Activated gamma-delta T cell (primary cell): ENCODE data around the gene EXOC4.
"Not testable (repeated sequence)": the region's sequence is repeated elsewhere in the genome, so short reads cannot be mapped to it uniquely, and the experiment has no call there.

Source experiments
- DNase-seq: peaks from one replicate; lab custom pipeline; 2025; lab: John Stamatoyannopoulos, UW

The EXOC4 gene

DNA sequence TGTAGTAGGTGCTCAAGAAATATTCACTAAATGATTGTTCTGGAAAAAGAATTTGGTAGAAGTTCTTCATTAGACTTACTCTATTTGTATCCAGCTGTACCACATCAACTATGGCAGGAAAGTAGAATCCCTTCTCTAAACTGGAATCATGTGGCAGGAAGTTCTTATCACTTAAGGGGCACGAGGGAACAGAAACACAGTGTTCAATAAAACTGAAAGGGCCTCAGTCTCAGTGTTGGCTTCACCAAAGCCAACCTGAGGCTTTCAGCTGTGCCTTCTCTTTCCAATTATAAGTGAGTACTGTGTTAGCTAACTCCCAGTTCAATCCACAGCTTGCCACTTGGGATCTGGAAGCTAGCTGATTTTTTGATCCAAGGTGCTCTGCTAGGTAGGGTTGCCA, 616.7 kb downstream of the EXOC4 start:
- no peak for DNase-seq

GRCh38 chr7:133871757-133872156, 618.9 kb downstream of the EXOC4 start:
- no peak for DNase-seq

- no peak for DNase-seq
These were observed 620.3 kb downstream of the EXOC4 start for GRCh38 chr7:133873187-133873586.

GRCh38 chr7:133873631-133874030, 620.8 kb downstream of the EXOC4 start:
- DNase-seq = no peak

DNA sequence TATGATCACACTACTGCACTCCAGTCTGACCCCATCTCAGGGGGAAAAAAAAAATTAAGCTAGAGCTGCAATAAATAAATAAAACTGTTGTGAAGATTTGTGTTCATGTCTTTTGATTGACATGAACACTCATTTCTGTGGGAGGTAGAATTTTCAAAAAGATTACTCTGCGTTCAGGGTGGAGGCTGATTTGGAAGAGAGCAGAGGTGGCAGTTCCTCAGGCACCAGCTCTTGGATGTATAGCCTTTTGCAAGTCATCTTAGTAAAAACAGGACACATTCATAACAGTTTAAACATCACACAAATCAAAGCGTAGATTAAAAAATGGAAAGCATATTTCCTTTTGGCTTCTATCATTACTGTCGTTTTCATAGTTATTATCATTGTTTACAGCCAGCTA, 630.7 kb downstream of the EXOC4 start:
- DNase-seq = no peak

- DNase-seq = no peak
These were observed 632.3 kb downstream of the EXOC4 start for GRCh38 chr7:133885213-133885612.

DNA sequence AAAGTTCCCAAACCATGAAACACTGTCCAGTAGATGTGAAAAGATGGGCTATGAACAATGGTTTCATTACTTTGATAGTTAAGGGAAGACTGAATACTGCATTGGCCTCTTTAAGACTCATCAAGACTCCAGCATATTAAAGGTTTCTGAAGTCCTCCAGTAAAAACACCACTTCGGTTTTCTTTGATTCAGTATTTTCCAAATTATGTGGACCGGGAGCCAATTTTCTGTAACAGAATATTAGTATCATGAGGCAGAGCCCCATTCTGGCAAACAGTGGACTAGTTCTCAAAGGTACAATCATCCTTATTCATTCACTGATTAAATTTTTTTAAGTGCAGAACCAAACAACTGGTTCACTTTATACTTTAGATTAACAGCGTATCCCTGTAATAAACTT, 633.2 kb downstream of the EXOC4 start:
- DNase-seq = no peak

- no peak for DNase-seq
These were observed 633.9 kb downstream of the EXOC4 start for GRCh38 chr7:133886797-133887196.

DNA sequence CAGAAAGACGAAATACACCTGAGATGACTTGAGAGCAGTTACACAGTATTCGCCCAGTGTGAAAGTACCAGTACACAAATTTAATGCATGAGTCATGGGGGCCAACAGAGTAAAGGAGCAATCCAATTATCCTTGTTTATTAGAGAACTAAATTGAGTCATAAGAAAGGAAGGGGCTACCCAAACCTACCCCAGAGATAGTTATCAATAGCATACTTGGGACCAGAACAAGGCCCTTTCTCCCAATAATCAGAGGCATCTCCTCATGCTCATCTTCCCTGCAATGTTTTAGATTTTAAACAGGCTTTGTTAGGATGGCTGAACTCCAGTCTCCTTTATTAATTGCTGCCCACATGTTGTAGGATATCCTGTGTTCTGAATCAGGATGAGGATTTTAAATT, 634.6 kb downstream of the EXOC4 start:
- DNase-seq = no peak

DNA sequence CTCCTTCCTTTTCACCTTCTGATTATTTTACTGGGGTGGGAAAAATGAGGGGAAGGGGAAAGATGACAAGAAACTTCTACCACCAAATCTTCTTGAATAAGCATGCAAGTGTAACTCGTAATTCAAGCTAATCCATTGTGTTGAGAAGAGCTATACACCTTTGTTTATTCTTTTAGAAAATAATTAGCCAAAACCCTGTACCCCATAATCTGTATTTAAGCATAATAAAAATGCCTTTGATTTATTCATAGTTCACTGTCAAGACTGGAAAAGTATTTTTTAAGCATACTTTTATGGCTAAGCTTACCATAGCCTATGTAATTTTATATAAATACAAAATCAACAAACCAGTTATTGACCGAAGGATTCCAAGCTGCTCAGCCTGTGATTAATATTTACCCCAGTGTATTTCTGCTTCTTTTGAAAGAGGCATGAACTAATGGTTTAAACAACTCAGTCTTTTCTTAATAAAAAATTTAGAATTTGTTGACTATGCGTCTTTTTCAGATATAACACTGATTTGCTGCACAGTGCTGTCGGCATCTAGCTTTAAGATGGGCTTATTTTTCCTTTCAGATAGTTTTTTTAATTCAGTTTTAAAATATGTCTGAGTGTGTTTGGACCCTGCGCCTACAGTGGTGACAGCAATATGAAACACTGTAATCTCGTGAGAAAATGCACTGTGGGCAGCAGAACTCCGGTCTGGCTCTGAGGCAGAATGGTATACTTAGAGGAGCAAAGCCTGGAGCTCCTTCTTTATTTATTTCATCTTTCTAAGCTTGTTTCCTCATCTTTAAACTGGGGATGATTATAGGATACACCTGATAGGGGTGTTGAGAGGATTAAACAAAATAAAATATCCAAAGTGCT, 635.4 kb downstream of the EXOC4 start:
- DNase-seq = no peak

GRCh38 chr7:133904776-133905175, 651.9 kb downstream of the EXOC4 start:
- DNase-seq = no peak

GRCh38 chr7:133906553-133906952, 653.7 kb downstream of the EXOC4 start:
- not testable (repeated sequence) for DNase-seq

DNA sequence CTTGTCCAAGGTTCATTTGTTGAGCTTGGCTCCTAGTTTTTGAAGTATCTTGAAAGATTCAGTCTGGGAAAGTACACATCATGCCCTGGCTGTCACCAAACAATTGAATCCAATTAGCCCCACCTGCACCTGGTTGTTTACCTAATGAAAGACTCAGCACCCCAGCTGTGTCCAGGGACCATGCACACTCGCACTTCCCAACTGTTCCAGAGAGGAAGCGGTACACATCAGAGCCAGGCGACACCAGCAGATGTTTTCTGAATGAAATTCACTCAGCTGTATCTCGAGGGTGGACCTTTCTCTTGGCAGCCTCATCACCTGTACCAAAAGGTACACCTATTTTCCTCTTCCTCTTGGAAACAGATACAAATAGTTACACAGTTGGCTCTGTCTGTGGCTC, 657.9 kb downstream of the EXOC4 start:
- no peak for DNase-seq

DNA sequence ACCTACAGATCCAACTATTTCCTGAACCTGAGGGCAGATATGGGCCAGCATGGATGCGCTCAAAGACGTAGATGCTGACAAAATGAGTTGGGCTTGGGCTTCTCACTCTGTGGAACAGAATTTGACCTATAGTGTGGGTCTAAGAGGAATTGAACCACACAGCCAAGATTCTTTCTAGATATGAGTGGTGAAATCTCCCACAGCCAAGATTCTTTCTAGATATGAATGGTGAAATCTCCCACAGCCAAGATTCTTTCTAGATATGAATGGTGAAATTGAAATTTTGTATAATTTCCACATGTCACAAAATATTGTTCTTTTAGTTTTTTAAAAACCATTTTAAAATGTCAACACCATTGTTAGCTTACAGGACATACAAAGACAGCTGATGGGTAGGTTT, 658.8 kb downstream of the EXOC4 start:
- DNase-seq = no peak

DNA sequence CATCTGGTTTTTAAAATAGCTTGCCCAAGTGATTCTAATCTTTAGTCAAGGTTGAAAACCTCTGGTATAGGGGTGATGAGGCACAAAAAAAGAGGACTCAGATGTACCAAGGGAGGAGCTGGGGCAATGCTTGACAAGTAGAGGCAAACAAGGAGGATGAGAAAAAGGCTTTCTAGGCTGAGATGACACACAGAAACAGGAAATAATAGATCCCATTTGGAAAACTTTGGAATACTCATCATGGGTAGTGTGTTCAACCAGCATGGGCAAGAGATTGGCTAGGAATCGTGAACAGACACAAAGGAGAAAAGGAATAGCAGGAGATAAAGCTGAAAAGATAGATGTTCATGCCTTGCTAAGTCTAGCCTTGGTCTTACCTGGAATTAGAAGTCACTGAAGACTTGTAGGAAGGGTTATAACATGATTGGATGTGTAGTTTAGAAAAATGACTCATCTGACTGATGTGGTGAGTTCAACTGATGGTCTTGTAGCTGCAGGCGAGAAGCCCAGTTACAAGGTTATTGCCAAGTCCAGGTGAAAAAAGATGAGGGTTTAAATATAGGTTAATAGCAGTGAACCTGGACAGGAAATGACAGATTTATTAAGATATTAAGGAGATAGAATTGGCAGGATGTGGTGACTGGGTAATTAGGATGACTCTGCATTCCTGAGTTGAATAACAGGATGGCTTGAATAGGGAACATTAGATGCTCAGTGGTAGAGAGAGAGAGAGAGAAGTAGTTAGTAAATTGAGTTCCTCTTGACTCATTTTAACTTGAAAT, 660.2 kb downstream of the EXOC4 start:
- DNase-seq = no peak

GRCh38 chr7:133916621-133917020, 663.7 kb downstream of the EXOC4 start:
- DNase-seq = no peak

- no peak for DNase-seq
These were observed 666.9 kb downstream of the EXOC4 start for GRCh38 chr7:133919810-133920209.

DNA sequence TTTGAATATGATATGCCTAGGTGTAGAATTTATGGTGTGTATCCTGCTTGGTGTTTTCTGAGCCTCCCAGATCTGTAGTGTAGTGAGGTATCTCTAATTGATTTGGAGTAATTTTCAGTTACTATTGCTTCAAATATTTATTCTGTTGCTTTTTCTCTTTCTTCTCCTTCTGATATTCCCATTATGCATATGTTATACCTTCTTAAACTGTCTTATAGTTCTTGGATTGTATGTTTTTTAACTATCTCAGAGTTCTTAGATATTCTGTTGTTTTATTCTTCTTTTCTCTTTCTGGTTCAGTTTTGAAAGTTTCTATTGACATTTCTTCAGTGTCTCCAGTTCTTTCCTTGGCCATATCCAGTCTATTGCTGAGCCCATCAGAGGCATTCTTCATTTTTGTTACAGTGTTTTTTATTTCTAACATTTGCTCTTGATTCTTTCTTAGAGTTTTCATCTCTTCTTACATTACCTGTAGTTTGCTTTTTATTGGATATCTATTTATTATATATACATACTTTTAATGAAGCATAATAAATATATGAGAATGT, 668.8 kb downstream of the EXOC4 start:
- no peak for DNase-seq

DNA sequence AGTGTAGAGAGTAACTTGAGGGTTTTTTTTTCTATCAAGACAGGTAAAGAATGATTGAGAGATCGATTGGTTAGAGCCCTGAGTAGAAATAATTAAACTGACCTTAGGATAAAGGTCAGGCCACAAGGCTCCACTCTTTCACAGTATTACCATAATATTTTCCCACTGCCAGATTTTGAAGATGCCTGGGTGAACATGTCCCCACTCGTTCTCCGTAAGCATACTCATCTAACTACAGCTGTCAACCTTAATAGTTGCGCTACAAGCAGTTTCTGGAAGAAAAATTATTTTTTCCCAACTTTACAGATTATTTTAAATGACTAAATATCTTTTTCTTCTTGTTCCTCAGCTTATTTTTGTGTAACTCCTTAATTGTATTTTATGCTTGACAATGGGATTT, 671.1 kb downstream of the EXOC4 start:
- DNase-seq = no peak

DNA sequence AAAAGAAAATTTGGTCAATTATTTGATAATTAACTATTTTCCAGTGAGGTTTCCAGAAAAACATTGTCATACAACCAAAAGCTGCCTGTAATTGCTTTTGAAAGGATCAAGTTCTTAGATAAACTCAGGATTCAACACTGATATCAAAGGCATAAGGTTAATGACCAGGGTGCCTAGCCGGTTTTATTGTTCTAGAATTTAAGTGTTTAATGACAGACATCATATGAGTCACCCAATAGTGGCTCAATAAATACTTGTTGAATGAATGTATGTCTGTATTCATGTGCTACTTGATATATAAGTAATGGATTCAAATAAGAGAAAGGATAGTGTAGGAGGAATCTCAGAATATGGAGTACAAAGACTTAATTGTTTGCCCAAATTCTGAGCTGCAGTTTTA, 678.2 kb downstream of the EXOC4 start:
- no peak for DNase-seq

GRCh38 chr7:133932591-133932990, 679.7 kb downstream of the EXOC4 start:
- DNase-seq = no peak

- no peak for DNase-seq
These were observed 681.5 kb downstream of the EXOC4 start for GRCh38 chr7:133934262-133934976.
